Testis (tissue), 2 donors: ENCODE measurements around the gene ENPP5.

Source experiments
- POLR2A ChIP-seq: fragments of 450-650 bp; IDR thresholded peaks from one replicate; pipeline ENCODE4 v1.6.1; 2017; ENCODE audit warnings: antibody characterized with exemption, mild to moderate bottlenecking, moderate library complexity
- TF ChIP-seq, protein P1 (sequence below), 3 experiments: fragments of 450-650 bp in 2 of 3; fragments of 200-600 bp in 1 of 3; sonication (generic) in 1 of 3; IDR thresholded peaks; one replicate each; pipeline ENCODE4 v1.5.1; 2016 to 2019; ENCODE audit warnings: antibody characterized with exemption in 3 of 3, mild to moderate bottlenecking in 2 of 3, moderate library complexity in 1 of 3

DNA sequence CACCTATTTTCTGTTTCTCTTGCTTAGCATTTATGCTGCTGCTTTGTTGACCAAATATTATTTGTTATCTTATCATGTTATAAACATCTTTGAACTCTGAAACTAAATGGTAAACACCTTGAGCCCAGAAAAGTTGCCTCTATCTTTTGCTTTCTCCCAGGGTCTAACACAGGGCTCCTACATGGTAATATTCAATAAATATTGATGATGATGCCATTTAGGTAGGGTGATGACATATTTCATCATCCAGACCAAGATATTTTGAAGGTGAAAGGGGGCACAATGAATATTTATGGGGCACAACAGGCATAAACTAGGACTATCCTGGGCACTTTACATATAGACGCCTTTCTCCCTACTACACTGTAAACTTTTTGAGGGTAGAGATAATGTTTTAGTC, 52.6 kb downstream of the ENPP5 start:
- no peak for TF ChIP-seq POLR2A
- TF ChIP-seq, protein P1, sequence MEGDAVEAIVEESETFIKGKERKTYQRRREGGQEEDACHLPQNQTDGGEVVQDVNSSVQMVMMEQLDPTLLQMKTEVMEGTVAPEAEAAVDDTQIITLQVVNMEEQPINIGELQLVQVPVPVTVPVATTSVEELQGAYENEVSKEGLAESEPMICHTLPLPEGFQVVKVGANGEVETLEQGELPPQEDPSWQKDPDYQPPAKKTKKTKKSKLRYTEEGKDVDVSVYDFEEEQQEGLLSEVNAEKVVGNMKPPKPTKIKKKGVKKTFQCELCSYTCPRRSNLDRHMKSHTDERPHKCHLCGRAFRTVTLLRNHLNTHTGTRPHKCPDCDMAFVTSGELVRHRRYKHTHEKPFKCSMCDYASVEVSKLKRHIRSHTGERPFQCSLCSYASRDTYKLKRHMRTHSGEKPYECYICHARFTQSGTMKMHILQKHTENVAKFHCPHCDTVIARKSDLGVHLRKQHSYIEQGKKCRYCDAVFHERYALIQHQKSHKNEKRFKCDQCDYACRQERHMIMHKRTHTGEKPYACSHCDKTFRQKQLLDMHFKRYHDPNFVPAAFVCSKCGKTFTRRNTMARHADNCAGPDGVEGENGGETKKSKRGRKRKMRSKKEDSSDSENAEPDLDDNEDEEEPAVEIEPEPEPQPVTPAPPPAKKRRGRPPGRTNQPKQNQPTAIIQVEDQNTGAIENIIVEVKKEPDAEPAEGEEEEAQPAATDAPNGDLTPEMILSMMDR (IDR thresholded peaks at IDR 0.05): no peak
